Uterus (tissue), 4 donors: ENCODE results near the gene TTLL9. TPM values are rescaled to one million over a fixed set of nuclear protein-coding genes. Genes with fewer than 3 reads are reported as not detected.
"Not testable (repeated sequence)": the region's sequence is repeated elsewhere in the genome, so short reads cannot be mapped to it uniquely, and the experiment has no call there.

Source experiments
- DNase-seq, 2 donors: peaks; one replicate each; pipeline ENCODE4 v3.0.0-alpha.2; 2019 to 2020
- H3K27ac ChIP-seq, 2 donors: fragments of 200-600 bp; sonication (generic); 1 replicate in 1 of 2; 2 replicates in 1 of 2; pipeline ENCODE4 v1.5.1; 2016 to 2018
- H3K27me3 ChIP-seq, 2 donors: fragments of 200-600 bp; sonication (generic); one replicate each; pipeline ENCODE4 v1.5.1; 2018 to 2019; ENCODE audit warnings: control low read depth in 1 of 2
- H3K36me3 ChIP-seq, 2 donors: fragments of 200-600 bp; sonication (generic); one replicate each; pipeline ENCODE4 v1.5.1; 2019; ENCODE audit warnings: control low read depth in 1 of 2
- H3K4me1 ChIP-seq, 2 donors: fragments of 200-600 bp; sonication (generic); one replicate each; pipeline ENCODE4 v1.5.1; 2018 to 2019; ENCODE audit warnings: control low read depth in 1 of 2
- H3K4me3 ChIP-seq, 2 donors: fragments of 200-600 bp; sonication (generic); 1 replicate in 1 of 2; 2 replicates in 1 of 2; pipeline ENCODE4 v1.5.1; 2018 to 2019; ENCODE audit warnings: mild to moderate bottlenecking in 1 of 2
- H3K9me3 ChIP-seq, 2 donors: fragments of 200-600 bp; sonication (generic); one replicate each; pipeline ENCODE4 v1.5.1; 2019; ENCODE audit warnings: control low read depth in 1 of 2
- CTCF ChIP-seq, 4 experiments: fragments of 200-600 bp in 2 of 4; fragments of 450-650 bp in 2 of 4; sonication (generic) in 2 of 4; IDR thresholded peaks; one replicate each; pipeline ENCODE4 v1.5.1; 2016 to 2019; ENCODE audit warnings: antibody characterized with exemption in 4 of 4, mild to moderate bottlenecking in 2 of 4, moderate library complexity in 1 of 4
- POLR2A ChIP-seq, 2 donors: fragments of 450-650 bp; IDR thresholded peaks; one replicate each; pipeline ENCODE4 v1.6.1; 2016; ENCODE audit warnings: antibody characterized with exemption in 2 of 2, mild to moderate bottlenecking in 1 of 2, moderate library complexity in 1 of 2
- intact Hi-C: fragments of 100-400 bp; cut with DNase I; formaldehyde crosslinking; loops from one replicate; pipeline ENCODE4 v1.15.1; 2023; ENCODE audit warnings: low total_unique reads
- total RNA-seq, 4 donors: library from RNA; depleted of rRNA in 3 of 4; stranded (reverse); fragments of >200 nt in 3 of 4; gene quantifications; one replicate each; pipeline versions ENCODE4 v1.1.0 to v1.2.4, GENCODE V29; 2014 to 2023
- donor health status: DM: yes; HTN: yes; CAD: no.

Gene TTLL9
- total RNA-seq, 4 donors from 2014 or later = under 0.01 to 2.9 (median 0.91) TPM; not detected in 1

- no peak overlapping the region for H3K4me3 ChIP-seq
- no peaks in the 10 kb centered on the region for H3K4me1 ChIP-seq
- no peak for TF ChIP-seq CTCF (IDR thresholded peaks at IDR 0.05)
- TF ChIP-seq POLR2A (IDR thresholded peaks at IDR 0.05) = no peak
- intact Hi-C loops = no loop called here
- DNase-seq = no peak
- no peaks in the 10 kb centered on the region for H3K9me3 ChIP-seq
- no peaks in the 10 kb centered on the region for H3K36me3 ChIP-seq
- H3K27me3 ChIP-seq = no peaks in the 10 kb centered on the region
- no peak overlapping the region for H3K27ac ChIP-seq
These were observed 54.1 kb downstream of the TTLL9 start for GRCh38 chr20:31924561-31924960.

GRCh38 chr20:31925631-31926030 is 55.2 kb downstream of the TTLL9 start:
- no peaks in the 10 kb centered on the region for H3K27me3 ChIP-seq
- no peak for DNase-seq
- intact Hi-C loops = no loop called here

GRCh38 chr20:31926493-31926892 is 56.1 kb downstream of the TTLL9 start:
- H3K9me3 ChIP-seq = no peaks in the 10 kb centered on the region
- intact Hi-C loops = no loop called here
- DNase-seq = no peak
- H3K4me3 ChIP-seq = no peak overlapping the region
- TF ChIP-seq POLR2A (IDR thresholded peaks at IDR 0.05) (no peak), CTCF (IDR thresholded peaks at IDR 0.05) (no peak)
- no peaks in the 10 kb centered on the region for H3K36me3 ChIP-seq
- no peaks in the 10 kb centered on the region for H3K27me3 ChIP-seq
- H3K4me1 ChIP-seq = no peaks in the 10 kb centered on the region
- no peak overlapping the region for H3K27ac ChIP-seq

More at GRCh38 chr20:31925631-31926030, 55.2 kb downstream of the TTLL9 start:
- no peak overlapping the region for H3K27ac ChIP-seq
- no peak for TF ChIP-seq CTCF (IDR thresholded peaks at IDR 0.05)
- no peaks in the 10 kb centered on the region for H3K9me3 ChIP-seq
- no peak overlapping the region for H3K4me3 ChIP-seq
- H3K4me1 ChIP-seq = no peaks in the 10 kb centered on the region
- H3K36me3 ChIP-seq = no peaks in the 10 kb centered on the region

- TF ChIP-seq POLR2A (IDR thresholded peaks at IDR 0.05) (no peak), CTCF (IDR thresholded peaks at IDR 0.05) (no peak)
- H3K9me3 ChIP-seq = no peaks in the 10 kb centered on the region
These were observed 57.3 kb downstream of the TTLL9 start for GRCh38 chr20:31927627-31928159.

GRCh38 chr20:31929631-31930030 is 59.2 kb downstream of the TTLL9 start:
- H3K27ac ChIP-seq, H3K36me3 ChIP-seq, H3K9me3 ChIP-seq, intact Hi-C loops, DNase-seq, H3K4me3 ChIP-seq, H3K4me1 ChIP-seq, H3K27me3 ChIP-seq: not testable (repeated sequence)

More at GRCh38 chr20:31927627-31928159, 57.3 kb downstream of the TTLL9 start:
- H3K36me3 ChIP-seq = no peaks in the 10 kb centered on the region
- no peak overlapping the region for H3K27ac ChIP-seq
- H3K4me3 ChIP-seq = no peak overlapping the region
- no peak for DNase-seq
- intact Hi-C loops = no loop called here
- H3K27me3 ChIP-seq = no peaks in the 10 kb centered on the region
- H3K4me1 ChIP-seq = no peaks in the 10 kb centered on the region

- TF ChIP-seq CTCF (IDR thresholded peaks at IDR 0.05) (no peak), POLR2A (IDR thresholded peaks at IDR 0.05) (no peak)
- no peaks in the 10 kb centered on the region for H3K36me3 ChIP-seq
- H3K27me3 ChIP-seq = no peaks in the 10 kb centered on the region
- H3K9me3 ChIP-seq = no peaks in the 10 kb centered on the region
- H3K4me3 ChIP-seq = no peak overlapping the region
- no peak for DNase-seq
- no peaks in the 10 kb centered on the region for H3K4me1 ChIP-seq
- intact Hi-C loops = no loop called here
- no peak overlapping the region for H3K27ac ChIP-seq
These were observed 60.3 kb downstream of the TTLL9 start for GRCh38 chr20:31930779-31931178.
